ENCODE results near the gene KIZ.
A peak's percentile ranks its signal among the peaks of the same experiment; 100 is the strongest.
"Not testable (repeated sequence)": the region's sequence is repeated elsewhere in the genome, so short reads cannot be mapped to it uniquely, and the experiment has no call there.

Gene KIZ

GRCh38 chr20:21230686-21231085 lies 104.8 kb downstream of the KIZ start:
- DNase-seq (ENCODE audit: low spot score) = no peak

- DNase-seq (ENCODE audit: low spot score) = no peak
Measured at GRCh38 chr20:21232546-21233280, 106.8 kb downstream of the KIZ start.

DNA sequence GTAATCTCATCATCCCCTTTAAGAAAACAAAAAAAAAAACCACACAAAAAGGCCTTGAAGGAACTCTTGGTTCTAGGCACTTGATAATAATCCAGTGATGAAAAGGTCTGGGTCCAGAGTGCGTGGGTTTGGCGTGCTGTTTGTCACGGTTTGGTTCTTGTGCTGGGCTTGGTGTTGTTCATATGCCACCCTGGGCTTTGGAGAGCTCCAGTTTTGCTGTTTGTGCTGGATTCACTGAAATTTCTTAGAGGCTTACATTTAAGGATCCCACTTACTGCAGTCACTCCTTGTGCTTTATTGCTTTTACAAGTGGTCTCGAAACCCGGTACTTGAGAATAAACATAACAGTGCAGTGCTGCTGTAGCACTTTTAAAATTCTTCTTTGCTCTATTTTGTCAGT lies 108.4 kb downstream of the KIZ start:
- no peak for DNase-seq (ENCODE audit: low spot score)

GRCh38 chr20:21234806-21235483 lies 109.1 kb downstream of the KIZ start:
- no peak for DNase-seq (ENCODE audit: low spot score)

DNA sequence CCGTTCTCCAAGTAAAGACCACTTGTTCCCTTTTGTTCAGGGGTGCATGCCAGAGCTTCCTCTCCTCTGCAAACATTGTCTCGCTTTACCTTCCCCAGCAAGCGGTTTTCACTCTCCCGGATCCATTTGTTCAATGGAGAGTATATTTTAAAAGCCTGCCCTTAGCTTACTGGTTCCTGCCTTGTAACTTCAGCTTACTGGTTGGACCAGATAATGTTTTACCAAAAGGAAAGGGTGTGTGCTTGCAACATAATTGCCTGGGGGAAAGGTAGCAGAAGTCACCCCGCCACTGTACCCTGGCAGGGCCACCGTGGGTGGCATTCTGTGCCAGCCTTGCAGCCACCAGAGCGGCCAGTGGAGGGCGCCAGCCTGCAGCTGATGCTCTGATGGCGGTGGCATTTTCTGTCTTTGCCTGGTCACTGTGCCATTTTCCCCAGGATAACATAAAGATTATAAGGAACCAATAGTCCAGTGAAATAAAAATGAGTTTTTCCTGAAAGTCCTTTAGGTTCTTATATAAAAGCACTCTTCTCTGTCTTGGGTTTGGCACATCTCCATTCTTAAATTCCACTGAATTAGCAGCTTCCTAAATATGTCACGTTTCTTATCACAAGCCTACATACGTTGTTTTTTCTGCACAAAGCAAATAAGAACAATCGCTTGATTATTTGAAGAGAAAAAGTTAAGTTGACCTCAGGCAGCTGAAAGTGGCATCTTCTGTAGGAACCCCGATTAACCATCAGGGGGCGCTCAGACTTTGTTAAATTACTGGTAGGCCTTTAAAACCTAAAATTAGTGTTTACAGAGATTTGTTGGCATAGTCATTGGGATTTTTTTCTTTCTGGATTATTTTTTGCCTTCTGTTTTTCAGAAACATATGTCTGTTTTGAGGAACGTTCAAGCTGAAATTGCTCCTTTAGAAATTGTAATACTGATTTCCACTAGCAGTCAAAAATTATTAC lies 109.9 kb downstream of the KIZ start:
- peak; percentile 81 for DNase-seq (ENCODE audit: low spot score)

DNA sequence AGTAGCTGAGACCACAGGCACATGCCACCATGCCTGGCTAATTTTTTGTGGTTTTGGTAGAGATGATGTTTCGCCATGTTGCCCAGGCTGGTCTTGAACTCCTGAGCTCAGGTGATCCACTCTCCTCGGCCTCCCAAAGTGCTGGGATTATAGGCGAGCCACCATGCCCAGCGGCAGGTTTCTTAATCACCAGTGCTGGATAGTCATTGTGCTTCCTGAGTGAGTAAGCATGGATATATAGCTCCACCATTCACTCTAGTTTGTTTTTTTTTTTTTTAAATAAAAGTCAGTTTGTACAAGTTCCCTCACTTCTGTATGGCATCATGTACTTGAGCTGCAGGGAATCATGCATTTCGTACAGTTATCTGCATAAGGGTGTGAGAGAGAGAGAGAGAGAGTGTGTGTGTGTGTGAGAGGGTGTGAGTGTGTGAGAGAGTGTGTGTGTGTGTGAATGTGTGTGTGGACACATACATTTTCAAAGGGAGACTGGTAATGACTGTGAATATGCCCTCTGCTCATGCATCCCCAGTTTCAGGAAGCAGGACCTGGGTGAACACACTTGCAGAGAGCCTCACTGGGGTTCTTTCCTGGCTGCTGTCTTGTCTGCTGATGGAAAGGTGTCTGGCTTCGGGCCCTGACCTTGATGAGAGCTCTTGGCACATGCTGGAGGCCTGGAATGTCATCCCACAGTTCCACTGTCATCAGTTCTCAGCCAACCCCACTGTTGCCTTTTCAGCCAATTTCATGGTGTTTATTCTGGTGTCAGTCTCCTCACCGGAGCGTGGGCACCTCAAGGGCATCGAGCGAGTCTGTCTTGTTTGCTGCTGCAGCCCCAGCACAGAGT lies 112.3 kb downstream of the KIZ start:
- no peak for DNase-seq (ENCODE audit: low spot score)

DNA sequence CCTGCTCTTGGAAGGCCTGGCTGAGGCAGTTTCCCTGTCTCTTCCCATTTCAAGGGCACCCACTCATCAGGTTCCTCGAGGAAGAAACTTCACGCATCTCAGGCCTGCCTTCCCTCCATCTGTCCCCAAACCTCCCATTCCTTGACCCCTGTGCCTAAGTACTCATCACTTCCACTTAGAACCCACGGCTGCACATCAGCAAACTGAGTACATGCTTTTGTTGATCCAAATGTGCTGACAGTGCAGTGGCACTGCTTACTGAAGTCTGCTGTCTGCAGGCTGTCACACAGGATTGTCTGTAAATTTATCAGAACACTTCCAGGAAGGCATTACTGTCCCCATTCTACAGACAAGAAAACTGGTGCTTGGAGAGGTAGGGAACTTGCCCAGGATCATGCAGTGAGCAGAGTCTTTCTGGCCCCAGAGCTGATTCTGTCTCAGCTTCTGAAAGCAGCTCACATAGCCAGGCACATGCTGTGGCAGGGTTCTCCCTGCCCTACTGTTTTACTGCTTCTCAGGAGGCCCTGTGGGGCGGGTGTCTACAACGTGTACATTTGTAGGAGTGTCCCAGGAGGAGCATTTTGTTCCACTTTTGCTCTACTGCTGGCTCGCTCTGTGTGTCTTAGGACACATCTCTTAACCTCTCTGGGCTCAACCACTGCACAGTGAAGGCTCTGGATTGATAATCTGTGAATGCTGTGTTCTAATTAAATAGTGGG lies 113.1 kb downstream of the KIZ start:
- no peak for DNase-seq (ENCODE audit: low spot score)

DNA sequence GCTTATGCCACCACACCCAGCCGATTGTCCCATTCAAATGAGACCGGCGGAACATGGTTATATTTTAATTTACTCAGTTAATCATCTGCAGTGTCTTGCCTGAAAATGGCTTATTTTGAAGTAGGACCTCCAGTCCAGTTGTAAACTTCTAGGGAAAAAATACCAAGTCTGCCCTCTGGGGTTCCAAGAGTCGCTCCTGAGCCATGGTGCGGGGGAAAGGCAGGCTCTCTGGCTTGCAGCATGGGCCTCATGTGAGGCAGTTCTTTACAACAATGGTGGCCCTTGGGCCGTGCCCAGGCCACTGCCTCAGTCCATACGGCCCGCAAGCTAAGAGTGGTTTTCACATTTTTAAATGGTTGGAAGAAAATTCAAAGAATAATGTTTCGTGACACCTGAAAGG lies 114.5 kb downstream of the KIZ start:
- no peak for DNase-seq (ENCODE audit: low spot score)

GRCh38 chr20:21241406-21241805 lies 115.5 kb downstream of the KIZ start:
- no peak for DNase-seq (ENCODE audit: low spot score)

DNA sequence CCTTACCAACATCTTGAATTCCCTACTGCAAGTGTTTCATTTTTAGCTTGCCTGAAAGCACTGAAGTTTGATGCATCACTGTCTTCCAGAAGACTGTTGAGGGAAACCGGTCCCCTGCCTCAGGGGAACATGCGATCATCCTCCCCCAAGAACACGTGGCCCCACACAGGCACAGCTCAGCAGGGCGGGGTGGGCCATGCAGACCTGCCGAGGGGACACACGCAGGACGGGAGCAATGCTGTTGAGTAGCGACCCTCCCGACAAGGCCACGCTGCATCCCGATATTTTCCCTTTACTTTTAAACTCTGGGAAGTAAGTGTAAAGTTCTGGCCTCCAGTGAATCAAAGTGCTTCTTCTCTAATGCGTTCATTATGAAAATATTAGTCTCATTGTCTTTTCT lies 117.9 kb downstream of the KIZ start:
- no peak for DNase-seq (ENCODE audit: low spot score)

DNA sequence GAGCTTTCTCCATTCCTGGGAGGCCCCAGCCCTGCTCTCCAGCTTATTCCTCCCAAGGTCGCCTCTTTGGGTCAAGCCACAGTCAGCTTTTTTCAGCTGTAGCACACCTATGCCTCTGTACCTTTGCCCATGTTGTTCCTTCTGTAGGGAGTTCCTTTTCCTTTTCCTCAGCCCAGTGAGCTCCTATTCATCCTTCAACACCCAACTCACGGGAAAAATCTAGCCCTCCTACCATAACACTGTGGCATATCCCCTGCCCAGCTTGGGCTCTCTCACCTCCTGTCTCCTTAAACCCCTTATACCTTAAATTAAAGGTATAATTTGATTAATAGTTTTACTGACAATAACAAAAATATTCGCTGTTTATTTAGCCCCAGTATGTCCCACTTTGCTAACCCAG lies 118.9 kb downstream of the KIZ start:
- DNase-seq (ENCODE audit: low spot score) = no peak

DNA sequence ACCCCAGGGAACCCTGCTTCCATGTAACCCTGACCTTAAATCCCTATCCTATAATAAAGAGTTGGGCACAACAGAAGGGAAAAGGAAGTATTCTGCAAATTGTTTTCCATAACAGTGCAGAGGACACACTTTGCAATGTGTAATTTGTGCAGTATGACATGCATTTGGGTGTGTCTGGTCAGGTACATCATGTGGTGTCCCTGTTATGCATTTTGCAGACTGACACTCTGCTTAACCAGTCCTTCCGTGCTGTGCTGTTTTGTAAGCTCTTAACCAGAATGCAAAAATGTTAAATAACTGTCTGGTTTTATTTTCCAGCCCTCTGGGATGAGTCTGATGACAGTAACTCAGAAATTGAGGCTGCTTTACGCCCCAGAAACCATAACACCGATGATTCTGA lies 120.3 kb downstream of the KIZ start:
- DNase-seq (ENCODE audit: low spot score) = no peak

- not testable (repeated sequence) for DNase-seq (ENCODE audit: low spot score)
Measured at GRCh38 chr20:21247603-21248095, 121.8 kb downstream of the KIZ start.

- peak; percentile 72 for DNase-seq (ENCODE audit: low spot score)
Measured at GRCh38 chr20:21251278-21251677, 125.4 kb downstream of the KIZ start.

DNA sequence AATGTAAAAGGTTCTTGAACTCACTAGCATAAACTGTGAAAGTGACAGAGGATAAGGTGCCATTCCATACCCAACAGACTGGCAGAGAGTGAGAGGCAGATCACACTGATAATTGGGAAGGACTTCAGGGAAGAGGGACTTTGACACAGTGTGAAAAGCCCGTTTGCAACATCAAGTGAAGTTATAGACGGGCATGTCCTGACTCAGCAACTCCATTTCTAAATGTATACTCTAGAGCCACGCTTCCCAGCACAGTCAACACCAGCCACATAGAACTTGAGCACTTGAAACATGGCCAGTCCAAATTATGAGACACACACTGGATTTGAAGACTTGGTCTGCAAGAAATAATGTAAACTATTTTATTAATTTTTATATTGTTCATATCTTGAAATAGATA lies 131.3 kb downstream of the KIZ start:
- DNase-seq (ENCODE audit: low spot score) = no peak

- DNase-seq (ENCODE audit: low spot score) = no peak
Measured at GRCh38 chr20:21258411-21258810, 132.5 kb downstream of the KIZ start.

GRCh38 chr20:21259346-21259745 lies 133.5 kb downstream of the KIZ start:
- no peak for DNase-seq (ENCODE audit: low spot score)

GRCh38 chr20:21262812-21263211 lies 136.9 kb downstream of the KIZ start:
- DNase-seq (ENCODE audit: low spot score) = no peak

GRCh38 chr20:21265261-21266190 lies 139.6 kb downstream of the KIZ start:
- DNase-seq (ENCODE audit: low spot score) = no peak

DNA sequence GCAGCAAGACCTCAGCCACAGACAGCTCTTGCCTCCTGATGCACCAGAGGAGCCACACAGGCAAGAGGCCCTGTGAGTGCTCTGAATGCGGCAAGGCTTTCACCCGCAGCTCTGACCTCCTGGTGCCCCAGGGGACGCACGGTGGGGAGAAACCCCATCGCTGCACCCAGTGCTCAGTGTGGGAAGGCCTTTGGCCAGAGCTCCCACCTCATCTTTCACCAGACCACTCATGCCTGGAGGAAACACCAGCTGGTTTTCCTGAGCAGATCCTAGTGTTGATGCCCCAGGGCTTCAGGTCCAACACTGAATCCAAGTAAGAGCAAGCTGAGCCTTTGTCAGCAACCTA lies 140.3 kb downstream of the KIZ start:
- DNase-seq (ENCODE audit: low spot score) = no peak
